Liver (tissue), 9 donors: ENCODE data around the gene THG1L. TPM values are rescaled to one million over a fixed set of nuclear protein-coding genes. Genes with fewer than 3 reads are reported as not detected.
A peak's percentile ranks its signal among the peaks of the same experiment; 100 is the strongest.

ENCODE experiments used
- DNase-seq: peaks from one replicate; pipeline ENCODE4 v3.0.0-alpha.2; 2017; ENCODE audit warnings: low spot score
- H3K27ac ChIP-seq, 2 donors: one replicate each; pipeline ENCODE4 v1.7.0; 2013; ENCODE audit warnings: inconsistent platforms in 2 of 2, low read length in 2 of 2, control low read depth in 1 of 2, low read depth in 1 of 2, mild to moderate bottlenecking in 1 of 2
- H3K27me3 ChIP-seq, 4 donors: one replicate each; pipeline versions ENCODE4 v1.6.1 to v1.7.0; 2013; ENCODE audit warnings: low read length in 3 of 4, inconsistent platforms in 1 of 4, mild to moderate bottlenecking in 1 of 4, moderate library complexity in 1 of 4; ENCODE audit not compliant: control insufficient read depth in 4 of 4, insufficient read depth in 4 of 4
- H3K36me3 ChIP-seq, 4 donors: one replicate each; pipeline versions ENCODE4 v1.6.1 to v1.7.0; 2013; ENCODE audit warnings: low read length in 3 of 4, mild to moderate bottlenecking in 3 of 4, low read depth in 1 of 4, moderate library complexity in 1 of 4; ENCODE audit not compliant: control insufficient read depth in 4 of 4, insufficient read depth in 3 of 4
- H3K4me1 ChIP-seq, 4 donors: one replicate each; pipeline versions ENCODE4 v1.6.1 to v1.7.0; 2013; ENCODE audit warnings: low read length in 3 of 4, mild to moderate bottlenecking in 3 of 4, moderate library complexity in 1 of 4; ENCODE audit not compliant: control insufficient read depth in 4 of 4, insufficient read depth in 4 of 4
- H3K4me3 ChIP-seq, 3 donors: one replicate each; pipeline versions ENCODE4 v1.6.1 to v1.7.0; 2013; ENCODE audit warnings: low read length in 3 of 3, control low read depth in 1 of 3, low read depth in 1 of 3, mild to moderate bottlenecking in 1 of 3
- H3K9ac ChIP-seq, 2 donors: one replicate each; pipeline ENCODE4 v1.7.0; 2013; ENCODE audit warnings: low read length in 2 of 2, mild to moderate bottlenecking in 2 of 2, moderate library complexity in 2 of 2, control low read depth in 1 of 2, low read depth in 1 of 2
- H3K9me3 ChIP-seq, 4 donors: one replicate each; pipeline versions ENCODE4 v1.6.1 to v1.7.0; 2013; ENCODE audit warnings: low read length in 3 of 4; ENCODE audit not compliant: control insufficient read depth in 4 of 4
- EGR1 ChIP-seq, 2 donors: IDR thresholded peaks; 2 replicates each; pipeline ENCODE4 v1.6.1; 2016 to 2018; ENCODE audit warnings: antibody characterized with exemption in 2 of 2, low read depth in 2 of 2
- FOXA1 ChIP-seq: IDR thresholded peaks from 2 replicates; pipeline ENCODE4 v1.6.1; 2016; ENCODE audit warnings: antibody characterized with exemption
- FOXA2 ChIP-seq: IDR thresholded peaks from 2 replicates; pipeline ENCODE4 v1.6.1; 2016; ENCODE audit warnings: antibody characterized with exemption
- GABPA ChIP-seq, 2 donors: IDR thresholded peaks in 1 of 2; conservative IDR thresholded peaks in 1 of 2; 2 replicates each; pipeline ENCODE4 v1.6.1; 2016; ENCODE audit warnings: antibody characterized with exemption in 2 of 2, mild to moderate bottlenecking in 1 of 2, moderate library complexity in 1 of 2
- HNF4A ChIP-seq, 2 donors: conservative IDR thresholded peaks; 2 replicates each; pipeline ENCODE4 v1.6.1; 2016; ENCODE audit warnings: antibody characterized with exemption in 2 of 2, mild to moderate bottlenecking in 2 of 2
- HNF4G ChIP-seq: IDR thresholded peaks from 2 replicates; pipeline ENCODE4 v1.6.1; 2016; ENCODE audit warnings: antibody characterized with exemption
- JUND ChIP-seq, 2 donors: IDR thresholded peaks; 2 replicates each; pipeline ENCODE4 v1.6.1; 2016; ENCODE audit warnings: antibody characterized with exemption in 2 of 2
- NR2F2 ChIP-seq: IDR thresholded peaks from 2 replicates; pipeline ENCODE4 v1.6.1; 2016; ENCODE audit warnings: antibody characterized with exemption
- RAD21 ChIP-seq, 2 donors: IDR thresholded peaks; 2 replicates each; pipeline ENCODE4 v1.6.1; 2016; ENCODE audit warnings: antibody characterized with exemption in 2 of 2, mild to moderate bottlenecking in 2 of 2
- REST ChIP-seq: IDR thresholded peaks from 2 replicates; pipeline ENCODE4 v1.6.1; 2016; ENCODE audit warnings: antibody characterized with exemption, mild to moderate bottlenecking
- RXRA ChIP-seq, 2 donors: IDR thresholded peaks; 2 replicates each; pipeline ENCODE4 v1.6.1; 2017 to 2018; ENCODE audit warnings: antibody characterized with exemption in 2 of 2, mild to moderate bottlenecking in 1 of 2
- SP1 ChIP-seq: IDR thresholded peaks from 2 replicates; pipeline ENCODE4 v1.6.1; 2018; ENCODE audit warnings: antibody characterized with exemption, mild to moderate bottlenecking
- TAF1 ChIP-seq: conservative IDR thresholded peaks from 2 replicates; pipeline ENCODE4 v1.6.1; 2016; ENCODE audit warnings: antibody characterized with exemption, mild to moderate bottlenecking
- YY1 ChIP-seq: IDR thresholded peaks from 2 replicates; pipeline ENCODE4 v1.6.1; 2016; ENCODE audit warnings: antibody characterized with exemption, mild to moderate bottlenecking
- WGBS: extraction: QIAGEN DNeasy Blood & Tissue Kit; methylation state at CpG from one replicate; pipeline ENCODE4 v1.1.7; 2013; 5-methylcytosine and 5-hydroxymethylcytosine counted together
- polyA plus RNA-seq, 2 donors: library from polyadenylated mRNA; stranded (reverse) in 1 of 2; unstranded in 1 of 2; fragments of 200-250 nt in 1 of 2; fragments of >200 nt in 1 of 2; fragmentation: Nextera tagmentation in 1 of 2; extraction: Ambion mirVana in 1 of 2; gene quantifications; one replicate each; pipeline versions ENCODE4 v1.2.1 to v1.2.3, GENCODE V29; 2013 to 2015
- total RNA-seq, 2 donors: library from RNA; depleted of rRNA; stranded (reverse); fragments of >200 nt; gene quantifications; one replicate each; pipeline ENCODE4 v1.2.3, GENCODE V29; 2014
- TF ChIP-seq, protein P1 (sequence below): IDR thresholded peaks from 2 replicates; pipeline ENCODE4 v1.6.1; 2016; ENCODE audit warnings: antibody characterized with exemption
- TF ChIP-seq, protein P2 (sequence below): IDR thresholded peaks from 2 replicates; pipeline ENCODE4 v1.6.1; 2016; ENCODE audit warnings: antibody characterized with exemption
- TF ChIP-seq, protein P3 (sequence below): IDR thresholded peaks from 2 replicates; pipeline ENCODE4 v1.6.1; 2016; ENCODE audit warnings: antibody characterized with exemption
- TF ChIP-seq, protein P4 (sequence below): fragments of 150-350 bp; IDR thresholded peaks from 2 replicates; pipeline ENCODE4 v1.5.1; 2017; ENCODE audit warnings: improper control_type of control experiment, low read depth, low read length; ENCODE audit not compliant: missing input control
- donor health status: healthy.
- donor health status: healthy.
- donor health status: healthy.
- donor health status: healthy.
- donor health status: healthy.

Gene THG1L
- total RNA-seq = 10 to 100 TPM in 1 of 2 donors, 1 to 10 TPM in 1; 6.4 to 12.6 TPM
- polyA plus RNA-seq = 1 to 10 TPM; 3.9 to 4.2 TPM

- peak; percentile 100 for DNase-seq
- peaks cover 0 to 10% (median 5%) of the 10 kb centered on the region in 4 donors for H3K4me1 ChIP-seq
- H3K27me3 ChIP-seq = no peaks in the 10 kb centered on the region
- WGBS = 3% methylated on average over 47 of the region's 47 CpGs
- H3K27ac ChIP-seq = peak within 1 kb of the TSS; percentile 94 to 97
- peak within 1 kb of the TSS; percentile 84 to 86 for H3K9ac ChIP-seq
- peak within 1 kb of the TSS; percentile 60 to 99 (median 97) for H3K4me3 ChIP-seq
- H3K9me3 ChIP-seq = no peaks in the 10 kb centered on the region
- peaks cover 5 to 19% (median 8%) of the 10 kb centered on the region in 4 donors for H3K36me3 ChIP-seq
- TF ChIP-seq RAD21 (IDR thresholded peaks at IDR 0.05) = peak in 1 of 2 donors; percentile 34
- TF ChIP-seq YY1 = peak; percentile 91
- peak; percentile 28 to 32 for TF ChIP-seq JUND (IDR thresholded peaks at IDR 0.05)
- TF ChIP-seq, protein P1, sequence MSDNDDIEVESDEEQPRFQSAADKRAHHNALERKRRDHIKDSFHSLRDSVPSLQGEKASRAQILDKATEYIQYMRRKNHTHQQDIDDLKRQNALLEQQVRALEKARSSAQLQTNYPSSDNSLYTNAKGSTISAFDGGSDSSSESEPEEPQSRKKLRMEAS = peak; percentile 77
- TF ChIP-seq FOXA2 = no peak
- peak; percentile 40 to 51 for TF ChIP-seq HNF4A (conservative IDR thresholded peaks at IDR 0.05)
- peak; percentile 72 for TF ChIP-seq REST
- TF ChIP-seq, protein P2, sequence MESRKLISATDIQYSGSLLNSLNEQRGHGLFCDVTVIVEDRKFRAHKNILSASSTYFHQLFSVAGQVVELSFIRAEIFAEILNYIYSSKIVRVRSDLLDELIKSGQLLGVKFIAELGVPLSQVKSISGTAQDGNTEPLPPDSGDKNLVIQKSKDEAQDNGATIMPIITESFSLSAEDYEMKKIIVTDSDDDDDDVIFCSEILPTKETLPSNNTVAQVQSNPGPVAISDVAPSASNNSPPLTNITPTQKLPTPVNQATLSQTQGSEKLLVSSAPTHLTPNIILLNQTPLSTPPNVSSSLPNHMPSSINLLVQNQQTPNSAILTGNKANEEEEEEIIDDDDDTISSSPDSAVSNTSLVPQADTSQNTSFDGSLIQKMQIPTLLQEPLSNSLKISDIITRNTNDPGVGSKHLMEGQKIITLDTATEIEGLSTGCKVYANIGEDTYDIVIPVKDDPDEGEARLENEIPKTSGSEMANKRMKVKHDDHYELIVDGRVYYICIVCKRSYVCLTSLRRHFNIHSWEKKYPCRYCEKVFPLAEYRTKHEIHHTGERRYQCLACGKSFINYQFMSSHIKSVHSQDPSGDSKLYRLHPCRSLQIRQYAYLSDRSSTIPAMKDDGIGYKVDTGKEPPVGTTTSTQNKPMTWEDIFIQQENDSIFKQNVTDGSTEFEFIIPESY = no peak
- peak; percentile 72 to 93 for TF ChIP-seq GABPA (IDR thresholded peaks at IDR 0.05 in 1 of 2, conservative IDR thresholded peaks at IDR 0.05 in 1 of 2)
- TF ChIP-seq RXRA (IDR thresholded peaks at IDR 0.05) = peak; percentile 54 to 57
- no peak for TF ChIP-seq HNF4G
- peak; percentile 72 for TF ChIP-seq SP1
- TF ChIP-seq FOXA1 = no peak
- peak; percentile 87 for TF ChIP-seq TAF1
- peak in 1 of 2 donors; percentile 46 for TF ChIP-seq EGR1 (IDR thresholded peaks at IDR 0.05; ENCODE audit: low read depth in 2 of 2)
- TF ChIP-seq, protein P3, sequence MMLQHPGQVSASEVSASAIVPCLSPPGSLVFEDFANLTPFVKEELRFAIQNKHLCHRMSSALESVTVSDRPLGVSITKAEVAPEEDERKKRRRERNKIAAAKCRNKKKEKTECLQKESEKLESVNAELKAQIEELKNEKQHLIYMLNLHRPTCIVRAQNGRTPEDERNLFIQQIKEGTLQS = no peak
- TF ChIP-seq, protein P4, sequence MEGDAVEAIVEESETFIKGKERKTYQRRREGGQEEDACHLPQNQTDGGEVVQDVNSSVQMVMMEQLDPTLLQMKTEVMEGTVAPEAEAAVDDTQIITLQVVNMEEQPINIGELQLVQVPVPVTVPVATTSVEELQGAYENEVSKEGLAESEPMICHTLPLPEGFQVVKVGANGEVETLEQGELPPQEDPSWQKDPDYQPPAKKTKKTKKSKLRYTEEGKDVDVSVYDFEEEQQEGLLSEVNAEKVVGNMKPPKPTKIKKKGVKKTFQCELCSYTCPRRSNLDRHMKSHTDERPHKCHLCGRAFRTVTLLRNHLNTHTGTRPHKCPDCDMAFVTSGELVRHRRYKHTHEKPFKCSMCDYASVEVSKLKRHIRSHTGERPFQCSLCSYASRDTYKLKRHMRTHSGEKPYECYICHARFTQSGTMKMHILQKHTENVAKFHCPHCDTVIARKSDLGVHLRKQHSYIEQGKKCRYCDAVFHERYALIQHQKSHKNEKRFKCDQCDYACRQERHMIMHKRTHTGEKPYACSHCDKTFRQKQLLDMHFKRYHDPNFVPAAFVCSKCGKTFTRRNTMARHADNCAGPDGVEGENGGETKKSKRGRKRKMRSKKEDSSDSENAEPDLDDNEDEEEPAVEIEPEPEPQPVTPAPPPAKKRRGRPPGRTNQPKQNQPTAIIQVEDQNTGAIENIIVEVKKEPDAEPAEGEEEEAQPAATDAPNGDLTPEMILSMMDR = no peak
- peak; percentile 56 for TF ChIP-seq NR2F2
Measured at GRCh38 chr5:157731272-157732129, at the start of gene THG1L. THG1L (plus strand) TSS chr5:157731420; CDS start chr5:157731441, 21 bp downstream.
